NCI-H1048 (cell line): Measurements from ENCODE around the gene GAS2.

ENCODE experiments used
- DNase-seq: peaks from one replicate; lab custom pipeline; 2025; lab: John Stamatoyannopoulos, UW

GAS2 gene

DNA sequence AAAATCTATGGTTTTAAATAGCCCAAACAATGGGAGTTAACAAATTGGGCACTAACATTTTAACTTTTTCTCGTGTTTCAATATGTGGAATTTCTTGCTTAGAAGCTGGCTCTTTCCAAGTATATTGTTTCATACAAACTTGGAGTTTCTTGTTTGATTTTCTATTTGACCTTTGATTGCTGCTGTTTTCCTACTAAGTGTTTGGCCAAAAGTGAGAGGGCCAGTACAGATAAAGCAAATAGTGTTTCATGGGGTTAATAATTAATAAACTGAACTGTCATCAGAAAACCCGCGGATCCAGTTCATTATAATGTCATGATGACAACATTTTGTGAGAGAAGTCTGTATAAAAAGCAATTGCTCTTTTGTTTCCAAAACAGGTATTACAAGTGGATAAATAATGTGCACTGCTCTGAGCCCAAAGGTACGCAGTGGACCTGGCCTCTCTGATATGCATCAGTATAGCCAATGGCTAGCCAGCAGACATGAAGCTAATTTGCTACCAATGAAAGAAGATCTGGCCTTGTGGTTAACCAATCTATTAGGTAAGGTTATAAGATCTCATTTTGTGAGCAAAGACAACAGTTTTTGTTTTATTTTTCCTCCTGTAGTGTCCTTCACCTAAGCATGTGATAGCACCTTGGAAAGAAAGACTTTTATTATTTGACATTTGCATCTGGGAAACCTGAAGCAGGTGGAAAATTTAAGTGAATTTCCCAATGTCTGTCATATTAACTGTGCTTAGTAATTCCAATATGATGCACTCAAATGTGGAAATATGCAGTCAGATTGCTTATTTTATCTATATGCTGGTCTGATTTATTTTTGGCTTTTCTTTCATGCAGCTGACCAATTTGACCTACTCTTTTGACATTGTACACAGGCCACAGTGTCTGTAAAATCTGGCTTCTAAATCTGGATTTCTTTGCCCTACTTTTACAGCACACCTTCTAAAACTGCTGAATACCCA lies 8.3 kb downstream of the GAS2 start:
- no peak for DNase-seq

DNA sequence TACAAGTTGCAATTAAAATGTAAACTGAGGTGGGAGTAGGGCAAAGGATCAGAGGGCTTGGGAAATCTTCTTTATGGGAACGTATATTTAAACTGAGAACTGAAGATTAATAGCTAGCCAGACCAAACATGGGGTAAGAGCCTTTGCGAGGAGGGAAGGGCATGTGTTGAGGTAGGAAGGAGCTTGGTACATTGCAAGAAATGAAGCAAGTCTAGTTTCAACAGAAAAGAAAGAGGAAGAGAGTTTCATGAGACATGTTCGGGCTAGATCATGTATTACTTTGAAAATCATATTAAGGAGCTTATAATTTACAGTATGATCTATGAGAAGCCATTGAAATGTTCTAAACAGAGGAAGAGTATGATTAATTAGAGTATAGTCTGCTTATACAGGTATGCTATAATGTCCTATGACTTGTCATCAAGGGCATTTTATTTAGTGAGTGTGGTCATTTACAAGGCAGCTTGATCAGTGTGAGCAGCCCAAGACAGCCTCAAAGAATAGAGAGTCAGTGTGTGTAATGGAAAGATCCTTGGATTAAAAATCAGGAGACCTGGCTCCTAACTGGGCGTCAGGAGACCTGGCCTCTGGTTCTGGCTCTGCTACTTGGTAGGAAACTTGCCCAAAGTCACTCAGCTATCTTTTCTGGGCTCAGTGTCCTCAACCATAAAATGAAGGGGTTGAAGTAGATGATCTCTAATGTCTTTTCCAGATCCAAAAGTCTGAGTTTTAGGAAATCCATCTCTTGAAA lies 10.9 kb downstream of the GAS2 start:
- no peak for DNase-seq

DNA sequence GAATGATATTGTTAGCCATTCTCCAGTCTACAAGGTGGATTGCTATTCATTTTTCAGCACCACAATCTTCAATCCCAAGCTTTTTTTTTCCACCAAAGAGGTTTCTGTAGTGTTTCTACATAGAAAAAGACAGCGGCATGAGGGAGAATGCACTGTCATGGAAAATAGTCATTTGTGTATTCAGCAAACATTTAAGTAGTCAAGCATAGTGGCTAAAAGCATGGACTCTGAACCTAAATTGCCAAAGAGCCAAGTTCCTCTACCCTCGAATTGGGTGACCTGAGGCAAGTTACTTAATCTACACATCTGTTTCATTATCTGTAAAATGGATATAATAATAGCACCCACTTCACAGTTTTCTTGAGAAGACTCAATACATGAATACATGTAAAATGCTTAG lies 14.2 kb downstream of the GAS2 start:
- DNase-seq = no peak

DNA sequence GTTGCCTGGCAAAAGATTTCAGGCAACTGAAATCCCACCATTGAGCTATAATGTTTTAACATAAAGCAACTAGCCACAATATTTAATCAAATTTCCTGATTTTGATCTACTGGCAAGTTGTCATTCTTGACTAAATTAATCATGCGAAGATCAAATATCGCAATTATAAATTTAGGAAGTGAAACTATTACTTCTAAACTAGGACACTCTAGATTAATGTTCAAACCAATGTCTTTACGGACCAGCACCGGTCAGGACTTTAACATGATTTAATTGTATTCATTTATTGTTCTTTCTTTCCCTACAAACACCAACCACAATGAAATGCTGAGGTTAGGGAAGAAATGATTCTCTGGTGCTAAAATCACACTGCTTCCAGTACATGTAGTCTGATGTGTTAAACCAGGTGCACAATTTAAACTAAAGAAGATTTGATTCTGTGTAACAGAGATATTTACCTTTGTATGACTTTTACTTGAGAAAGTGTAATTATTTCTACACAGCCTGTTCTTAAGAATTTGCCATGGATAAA lies 14.9 kb downstream of the GAS2 start:
- no peak for DNase-seq

DNA sequence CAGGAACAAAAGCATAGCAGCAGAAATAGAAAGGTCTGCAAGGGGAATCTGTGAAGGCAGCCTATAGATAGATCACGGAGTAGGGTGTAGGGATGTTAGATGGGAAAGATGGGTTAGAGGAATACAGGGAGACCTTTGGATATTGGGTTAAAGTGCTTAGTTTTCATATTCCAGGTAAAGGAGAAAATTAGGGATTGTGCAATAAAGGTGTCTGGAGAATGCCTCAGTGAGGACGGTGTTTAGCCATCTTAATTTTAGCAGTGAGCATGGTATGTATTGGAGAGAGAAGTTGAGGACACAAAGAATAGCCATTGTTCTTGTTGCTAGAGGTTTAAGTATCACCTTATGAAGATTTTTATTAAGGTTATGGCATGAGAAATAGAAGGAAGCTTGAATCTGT lies 17.7 kb downstream of the GAS2 start:
- no peak for DNase-seq

DNA sequence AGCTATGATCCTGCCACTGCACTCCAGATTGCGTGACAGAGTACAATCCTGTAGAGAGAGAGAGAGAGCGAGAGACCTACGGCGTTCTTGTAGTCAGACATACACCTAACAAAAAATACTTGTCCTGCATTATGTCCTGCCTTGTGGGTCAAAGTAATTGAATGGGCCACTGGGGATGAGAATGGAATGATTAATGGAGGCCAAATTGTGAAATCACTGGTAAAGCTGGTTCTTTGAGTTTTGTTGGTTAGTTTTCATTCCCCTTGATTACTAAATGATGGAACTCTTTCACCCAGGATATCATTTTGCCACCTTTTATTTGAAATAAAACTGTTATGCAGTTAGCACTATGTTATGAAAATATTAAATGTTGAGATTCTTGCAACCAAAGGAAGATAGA lies 18.7 kb downstream of the GAS2 start:
- no peak for DNase-seq

DNA sequence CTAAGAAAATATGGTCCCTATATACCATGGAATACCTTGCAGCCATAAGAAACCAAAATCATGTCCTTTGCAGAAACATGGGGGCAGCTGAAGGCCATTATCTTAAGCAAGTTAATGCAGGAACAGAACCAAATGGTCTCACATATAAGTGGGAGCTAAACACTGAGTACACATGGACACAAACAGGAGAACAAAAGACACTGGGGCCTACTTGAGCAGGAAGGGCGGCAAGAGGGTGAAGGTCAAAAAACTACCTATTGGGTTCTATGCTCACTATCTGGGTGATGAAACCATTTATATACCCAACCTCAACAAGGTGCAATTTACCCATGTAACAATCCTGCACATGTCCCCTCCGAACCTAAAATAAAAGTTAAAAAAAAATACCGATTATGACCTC lies 22.5 kb downstream of the GAS2 start:
- no peak for DNase-seq

DNA sequence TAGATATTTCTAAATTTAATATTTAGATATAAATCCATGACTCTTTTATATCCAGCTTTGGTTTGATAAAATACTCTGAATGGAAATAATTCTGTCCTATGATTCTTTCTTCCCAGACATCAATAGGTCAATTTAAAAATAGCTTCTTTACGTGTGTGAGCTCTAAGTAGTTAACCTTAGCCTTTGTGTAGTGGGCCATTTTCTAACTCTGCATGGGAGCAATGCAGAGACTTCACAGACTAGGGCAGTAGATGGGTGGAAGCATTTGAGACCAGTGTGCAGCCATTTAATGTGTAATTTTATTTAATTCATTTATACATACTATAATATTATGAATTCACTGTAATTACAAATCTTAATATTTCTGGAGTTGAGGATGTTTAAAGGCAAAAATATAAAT lies 23.8 kb downstream of the GAS2 start:
- no peak for DNase-seq

DNA sequence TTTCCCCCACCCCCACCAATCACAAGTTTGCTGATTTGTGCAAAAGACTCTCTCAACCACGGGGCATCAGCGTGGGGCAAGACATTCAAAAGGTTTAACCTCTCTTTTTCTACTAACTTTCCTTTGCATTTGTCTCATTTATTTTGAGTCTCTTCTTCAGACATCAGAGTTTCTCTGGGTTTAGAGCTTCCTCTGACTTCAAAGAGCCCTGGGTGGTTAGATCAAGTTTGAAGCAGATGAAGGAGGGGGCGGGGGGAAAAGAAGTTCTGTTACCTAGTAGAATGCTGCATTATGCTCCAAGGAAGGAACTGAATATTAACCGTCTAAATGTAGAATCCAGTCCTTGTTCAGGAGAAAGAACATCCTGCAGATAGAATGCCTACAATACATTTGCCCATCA lies 24.5 kb downstream of the GAS2 start:
- DNase-seq = no peak

DNA sequence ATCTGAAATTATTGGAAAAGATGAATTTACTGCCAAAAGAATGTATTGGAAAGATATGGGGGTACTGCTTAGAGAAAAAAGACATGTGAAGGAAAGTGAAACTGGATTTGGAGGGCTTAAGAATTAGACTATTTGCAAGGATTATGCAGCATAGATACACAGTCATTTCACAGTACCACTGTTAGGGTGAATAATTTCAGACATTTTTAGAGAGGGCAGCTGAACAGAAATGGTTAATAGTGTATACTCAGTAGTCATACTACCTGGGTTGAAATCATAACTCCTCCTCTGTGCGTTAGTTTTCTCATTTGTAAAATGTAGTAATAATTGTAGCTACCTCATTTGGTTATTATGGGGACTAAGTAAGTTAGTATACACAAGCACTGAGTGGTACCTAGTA lies 33.0 kb downstream of the GAS2 start:
- DNase-seq = no peak

DNA sequence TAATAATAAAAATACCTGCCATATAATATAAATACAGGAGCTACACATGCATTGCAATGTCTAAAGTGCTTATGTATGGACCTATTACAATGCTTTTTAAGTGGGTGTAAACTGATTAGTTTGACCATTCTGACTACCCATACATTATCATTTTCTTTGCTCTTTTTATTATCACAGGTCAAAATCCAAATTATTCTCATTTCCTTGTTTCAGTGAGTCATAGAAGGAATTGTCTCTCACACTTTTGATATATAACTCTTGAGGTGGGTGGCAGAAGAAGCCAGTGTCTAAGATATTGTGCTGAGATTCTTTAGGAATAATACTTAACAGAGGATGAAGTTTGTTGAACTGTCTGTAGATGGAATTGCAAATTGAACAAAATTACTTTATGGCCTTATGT lies 35.6 kb downstream of the GAS2 start:
- DNase-seq = no peak

DNA sequence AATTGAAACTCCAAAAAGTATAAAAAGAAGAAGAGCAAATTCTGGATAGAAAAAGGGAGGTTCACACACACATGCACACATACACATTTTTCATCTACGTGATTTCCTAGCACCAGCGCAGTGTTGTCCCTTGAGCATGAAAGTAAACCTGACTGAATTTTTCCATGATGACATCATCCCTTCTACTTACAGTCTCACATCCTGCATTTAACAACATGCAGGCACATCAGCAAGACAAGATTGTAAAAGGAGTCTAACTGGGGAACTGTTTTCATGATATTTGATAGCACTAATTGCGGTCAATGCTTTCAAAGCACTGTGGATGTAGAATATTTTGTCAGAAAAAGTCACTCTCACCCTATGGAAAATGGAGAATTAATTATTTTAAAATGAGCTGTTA lies 36.6 kb downstream of the GAS2 start:
- peak; percentile 7 for DNase-seq

DNA sequence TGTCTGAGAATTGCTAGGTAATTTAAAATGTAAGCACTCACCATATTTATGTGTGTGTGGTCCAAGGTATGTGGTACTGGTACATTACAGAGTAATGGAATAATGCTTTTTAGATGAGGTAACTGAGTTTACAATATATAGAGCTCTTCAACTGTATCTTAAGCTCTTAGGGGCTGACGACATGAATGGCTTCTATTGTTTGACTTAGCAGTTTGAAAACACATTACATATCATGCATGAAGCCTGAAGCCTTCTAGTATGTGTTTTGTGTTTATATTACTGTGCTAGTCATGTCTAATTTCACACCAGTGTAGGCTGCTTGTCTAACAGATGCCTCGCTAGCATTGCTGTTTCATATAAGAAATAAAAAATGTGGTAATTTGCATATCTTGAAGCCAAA lies 37.2 kb downstream of the GAS2 start:
- no peak for DNase-seq

DNA sequence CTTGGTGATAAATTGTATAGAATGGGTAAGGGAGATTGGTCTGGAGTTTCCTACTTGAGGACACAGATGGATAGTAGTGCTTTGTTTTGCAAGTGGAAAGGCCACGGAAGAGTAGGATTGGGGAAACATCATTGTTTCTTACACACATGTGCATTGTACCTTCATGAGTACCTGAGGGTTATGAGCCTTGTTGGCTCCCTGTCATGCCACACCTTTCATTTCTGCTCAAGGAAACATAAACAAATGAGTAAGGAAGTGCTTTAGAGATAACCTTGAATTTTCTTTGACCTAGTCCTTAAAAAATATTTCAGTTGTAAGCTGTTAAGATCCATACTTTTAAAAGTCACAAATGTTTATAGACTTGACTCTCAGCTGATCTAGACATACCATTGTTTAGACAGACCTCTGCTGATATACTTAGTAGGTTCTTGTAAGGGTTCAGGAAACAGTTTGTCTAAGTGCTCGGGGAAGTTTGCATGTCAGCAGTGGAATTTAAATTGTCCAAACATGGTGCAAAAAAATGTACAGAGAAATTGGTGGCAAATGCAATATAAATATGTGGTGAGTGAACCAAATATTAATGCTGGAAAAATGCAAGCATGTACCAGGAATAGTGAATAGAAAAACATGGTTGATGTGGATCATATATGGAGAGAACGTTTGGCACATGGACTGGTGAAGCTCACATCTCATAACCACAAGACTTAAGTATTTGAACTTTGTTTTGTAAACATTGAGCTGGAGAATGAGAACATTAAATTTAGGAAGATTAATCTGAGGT lies 40.9 kb downstream of the GAS2 start:
- no peak for DNase-seq

DNA sequence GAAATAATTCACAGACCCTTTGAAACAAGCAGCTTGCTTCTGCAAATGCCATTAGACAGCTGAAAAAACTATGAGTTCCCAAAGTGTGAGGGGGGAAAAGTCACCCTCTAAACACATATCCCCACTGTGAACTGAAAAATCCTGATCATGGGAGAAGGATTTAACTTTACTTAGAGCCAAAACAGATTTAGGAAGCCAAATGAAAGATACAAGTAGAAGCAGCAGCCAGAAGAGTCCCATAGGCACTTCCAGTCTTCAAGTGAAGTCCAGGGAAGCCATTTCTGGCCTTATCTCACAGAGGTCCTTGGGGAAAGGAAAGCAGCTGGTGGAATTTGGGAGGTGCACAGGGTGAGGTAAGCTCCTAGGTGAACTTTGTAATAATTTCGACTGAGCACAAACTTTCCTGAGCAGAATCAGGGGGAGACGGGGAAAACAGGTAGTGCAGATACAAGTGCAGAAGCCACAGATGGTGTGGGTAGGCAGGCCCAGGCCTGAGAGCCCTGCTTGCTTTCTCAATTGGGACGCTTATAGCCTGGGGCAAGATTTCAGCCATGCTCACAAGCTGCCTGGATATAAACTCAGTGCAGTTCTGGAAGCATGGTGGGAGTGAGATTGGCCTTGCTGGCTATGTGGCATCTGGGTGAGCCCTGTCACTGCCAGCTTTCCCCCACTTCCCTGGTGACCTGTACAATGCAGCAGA lies 44.8 kb downstream of the GAS2 start:
- no peak for DNase-seq

DNA sequence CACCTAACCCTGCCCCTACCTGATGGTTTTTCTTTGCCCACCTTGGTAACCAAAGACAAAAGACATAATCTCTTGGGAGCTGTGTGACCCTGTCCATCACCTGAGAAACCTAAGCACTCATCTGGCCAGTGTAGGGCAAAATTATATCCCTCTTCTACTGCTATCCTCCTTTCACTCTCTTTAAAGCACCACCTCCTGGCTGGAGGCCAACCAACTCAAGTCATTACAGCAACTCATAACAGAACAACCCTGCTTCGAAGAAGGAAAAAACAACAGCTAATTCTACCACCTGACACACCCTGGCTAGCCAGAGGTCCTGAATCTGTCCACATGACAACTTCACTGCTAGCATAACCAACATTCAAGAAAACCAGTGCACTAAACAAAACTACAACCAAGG lies 45.5 kb downstream of the GAS2 start:
- DNase-seq = no peak

DNA sequence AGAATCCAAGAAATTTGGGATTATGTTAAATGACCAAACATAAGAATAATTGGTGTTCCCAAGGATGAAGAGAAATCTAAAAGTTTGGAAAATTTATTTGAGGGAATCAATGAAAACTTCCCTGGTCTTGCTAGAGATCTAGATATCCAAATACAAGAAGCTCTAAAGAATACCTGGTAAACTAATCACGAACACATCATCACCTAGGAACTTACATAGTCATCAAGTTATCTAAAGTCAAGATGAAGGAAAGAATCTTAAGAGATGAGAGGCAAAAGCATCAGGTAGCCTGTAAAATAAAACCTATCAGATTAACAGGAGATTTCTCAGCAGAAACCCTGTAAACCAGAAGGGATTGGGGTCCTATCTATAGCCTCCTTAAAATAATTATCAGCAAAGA lies 46.9 kb downstream of the GAS2 start:
- DNase-seq = no peak

DNA sequence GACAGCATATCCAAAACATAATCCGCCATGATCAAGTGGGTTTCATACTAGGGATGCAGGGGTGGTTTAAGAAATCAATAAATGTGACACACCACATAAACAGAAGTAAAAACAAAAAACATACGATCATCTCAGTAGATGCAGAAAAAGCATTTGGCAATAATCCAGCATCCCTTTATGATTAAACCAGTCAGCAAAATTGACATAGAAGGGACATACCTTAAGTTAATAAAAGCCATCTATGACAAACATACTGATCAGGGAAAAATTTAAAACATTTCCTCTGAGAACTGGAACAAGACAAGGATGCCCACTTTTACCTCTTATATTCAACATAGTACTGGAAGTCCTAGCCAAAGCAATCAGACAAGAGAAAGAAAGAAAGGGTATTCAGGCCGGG lies 49.6 kb downstream of the GAS2 start:
- DNase-seq = no peak

DNA sequence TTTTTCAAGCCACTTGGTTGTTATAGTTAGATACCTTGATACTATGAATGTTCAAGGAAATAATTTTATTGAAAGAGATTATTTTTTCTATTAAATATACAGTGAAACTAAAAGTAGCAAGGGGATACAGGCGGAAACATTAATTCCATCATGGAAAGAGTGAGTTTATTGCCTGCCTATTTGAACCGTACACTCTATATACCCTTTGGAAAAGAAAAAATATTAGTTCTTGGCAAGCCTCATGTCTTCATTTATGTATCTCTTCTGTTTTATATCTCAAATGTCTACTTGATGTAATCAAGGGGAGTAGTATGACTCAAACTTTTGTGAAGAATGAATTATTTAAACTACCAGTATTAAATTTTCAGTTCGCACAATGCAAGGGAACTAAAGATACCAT lies 54.0 kb downstream of the GAS2 start:
- DNase-seq = no peak

DNA sequence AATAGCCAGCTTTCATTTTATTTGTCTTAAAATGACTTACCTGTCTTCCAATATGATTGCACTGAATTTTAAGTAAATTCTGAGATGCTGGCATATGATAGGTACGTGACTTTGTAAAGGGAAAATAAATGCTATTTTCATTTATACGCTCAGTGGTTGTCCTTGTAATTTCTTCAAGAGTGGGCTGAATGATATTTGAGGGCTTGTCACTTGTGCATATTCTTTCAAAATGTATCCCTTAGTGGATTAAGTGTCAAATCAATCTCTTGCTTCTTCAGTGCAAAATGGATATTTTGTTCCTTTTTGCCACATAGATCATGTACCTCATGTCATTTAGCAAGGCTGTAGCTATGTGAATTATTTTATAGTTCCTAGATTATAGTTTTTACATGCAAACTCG lies 56.9 kb downstream of the GAS2 start:
- DNase-seq = no peak

DNA sequence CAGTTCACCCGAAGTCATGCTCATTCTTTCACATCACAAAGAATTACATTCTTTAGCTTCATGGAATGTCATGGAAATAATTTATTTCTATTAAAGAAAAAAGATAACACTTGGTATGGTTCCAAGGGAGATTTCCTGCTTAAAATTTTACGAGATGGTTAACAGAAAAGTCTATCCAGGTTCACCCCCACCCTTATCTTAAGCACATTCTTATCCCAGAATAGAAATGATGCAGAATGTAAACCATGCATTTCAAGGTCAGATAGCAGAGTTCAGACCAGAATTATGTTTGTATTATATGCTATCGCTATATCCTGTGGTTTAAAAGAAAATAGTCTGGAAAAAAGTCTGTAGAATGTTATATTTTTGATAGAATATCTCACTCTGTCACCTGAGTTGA lies 58.7 kb downstream of the GAS2 start:
- DNase-seq = no peak
